Spleen (tissue), 7 donors: ENCODE measurements around the gene PHOSPHO1.

Experiments
- CTCF ChIP-seq, 11 experiments: fragments of 200-600 bp in 7 of 11; fragments of 450-650 bp in 4 of 11; sonication (generic) in 4 of 11; IDR thresholded peaks in 8 of 11; conservative IDR thresholded peaks in 3 of 11; 1 replicate in 7 of 11; 2 replicates in 4 of 11; pipeline versions ENCODE4 v1.4.0 to v1.8.0; 2016 to 2021; ENCODE audit warnings: antibody characterized with exemption in 11 of 11, inconsistent platforms in 4 of 11, mild to moderate bottlenecking in 1 of 11
- POLR2A ChIP-seq, 3 donors: fragments of 450-650 bp; IDR thresholded peaks; one replicate each; pipeline ENCODE4 v1.5.1; 2017; ENCODE audit warnings: antibody characterized with exemption in 3 of 3, mild to moderate bottlenecking in 1 of 3
- donor health status: DM: no; HTN: no; CAD: no; lungs with moderate emphysema.
- donor health status: DM: no; HTN: no; CAD: no.
- donor health status: DM: no; HTN: no; CAD: no.

DNA sequence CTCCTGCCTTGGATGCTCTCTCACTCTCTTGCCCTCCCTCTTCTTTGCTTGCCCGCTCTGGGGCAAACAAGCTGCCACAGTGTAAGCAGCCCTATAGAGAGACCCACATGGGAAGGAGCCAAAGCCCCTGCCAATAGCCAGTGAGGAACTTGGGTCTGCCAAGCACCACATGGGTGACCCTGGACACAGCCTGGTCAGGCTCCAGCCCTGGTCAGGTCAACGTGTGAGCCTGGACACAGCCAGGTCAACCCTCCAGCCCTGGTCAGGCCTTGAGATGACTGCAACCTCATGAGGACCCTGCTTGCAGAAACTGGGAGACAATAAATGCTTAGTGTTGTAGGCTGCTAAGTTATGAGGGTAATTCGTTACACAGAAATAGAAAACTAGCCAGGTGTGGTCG is 14.3 kb upstream of the PHOSPHO1 start:
- TF ChIP-seq CTCF (IDR thresholded peaks at IDR 0.05 in 8 of 11, conservative IDR thresholded peaks at IDR 0.05 in 3 of 11) (no peak), POLR2A (IDR thresholded peaks at IDR 0.05) (no peak)
